GM21367 (cell line): ENCODE data around the gene GAPVD1.
"Not testable (repeated sequence)": the region's sequence is repeated elsewhere in the genome, so short reads cannot be mapped to it uniquely, and the experiment has no call there.

Experiments used
- ATAC-seq: cut with Tn5 transposase; IDR thresholded peaks from one replicate; pipeline ENCODE4 v1.9.1; 2021; ENCODE audit not compliant: unreplicated experiment

The GAPVD1 gene, protein sequence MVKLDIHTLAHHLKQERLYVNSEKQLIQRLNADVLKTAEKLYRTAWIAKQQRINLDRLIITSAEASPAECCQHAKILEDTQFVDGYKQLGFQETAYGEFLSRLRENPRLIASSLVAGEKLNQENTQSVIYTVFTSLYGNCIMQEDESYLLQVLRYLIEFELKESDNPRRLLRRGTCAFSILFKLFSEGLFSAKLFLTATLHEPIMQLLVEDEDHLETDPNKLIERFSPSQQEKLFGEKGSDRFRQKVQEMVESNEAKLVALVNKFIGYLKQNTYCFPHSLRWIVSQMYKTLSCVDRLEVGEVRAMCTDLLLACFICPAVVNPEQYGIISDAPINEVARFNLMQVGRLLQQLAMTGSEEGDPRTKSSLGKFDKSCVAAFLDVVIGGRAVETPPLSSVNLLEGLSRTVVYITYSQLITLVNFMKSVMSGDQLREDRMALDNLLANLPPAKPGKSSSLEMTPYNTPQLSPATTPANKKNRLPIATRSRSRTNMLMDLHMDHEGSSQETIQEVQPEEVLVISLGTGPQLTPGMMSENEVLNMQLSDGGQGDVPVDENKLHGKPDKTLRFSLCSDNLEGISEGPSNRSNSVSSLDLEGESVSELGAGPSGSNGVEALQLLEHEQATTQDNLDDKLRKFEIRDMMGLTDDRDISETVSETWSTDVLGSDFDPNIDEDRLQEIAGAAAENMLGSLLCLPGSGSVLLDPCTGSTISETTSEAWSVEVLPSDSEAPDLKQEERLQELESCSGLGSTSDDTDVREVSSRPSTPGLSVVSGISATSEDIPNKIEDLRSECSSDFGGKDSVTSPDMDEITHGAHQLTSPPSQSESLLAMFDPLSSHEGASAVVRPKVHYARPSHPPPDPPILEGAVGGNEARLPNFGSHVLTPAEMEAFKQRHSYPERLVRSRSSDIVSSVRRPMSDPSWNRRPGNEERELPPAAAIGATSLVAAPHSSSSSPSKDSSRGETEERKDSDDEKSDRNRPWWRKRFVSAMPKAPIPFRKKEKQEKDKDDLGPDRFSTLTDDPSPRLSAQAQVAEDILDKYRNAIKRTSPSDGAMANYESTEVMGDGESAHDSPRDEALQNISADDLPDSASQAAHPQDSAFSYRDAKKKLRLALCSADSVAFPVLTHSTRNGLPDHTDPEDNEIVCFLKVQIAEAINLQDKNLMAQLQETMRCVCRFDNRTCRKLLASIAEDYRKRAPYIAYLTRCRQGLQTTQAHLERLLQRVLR (N-terminal part only)

DNA sequence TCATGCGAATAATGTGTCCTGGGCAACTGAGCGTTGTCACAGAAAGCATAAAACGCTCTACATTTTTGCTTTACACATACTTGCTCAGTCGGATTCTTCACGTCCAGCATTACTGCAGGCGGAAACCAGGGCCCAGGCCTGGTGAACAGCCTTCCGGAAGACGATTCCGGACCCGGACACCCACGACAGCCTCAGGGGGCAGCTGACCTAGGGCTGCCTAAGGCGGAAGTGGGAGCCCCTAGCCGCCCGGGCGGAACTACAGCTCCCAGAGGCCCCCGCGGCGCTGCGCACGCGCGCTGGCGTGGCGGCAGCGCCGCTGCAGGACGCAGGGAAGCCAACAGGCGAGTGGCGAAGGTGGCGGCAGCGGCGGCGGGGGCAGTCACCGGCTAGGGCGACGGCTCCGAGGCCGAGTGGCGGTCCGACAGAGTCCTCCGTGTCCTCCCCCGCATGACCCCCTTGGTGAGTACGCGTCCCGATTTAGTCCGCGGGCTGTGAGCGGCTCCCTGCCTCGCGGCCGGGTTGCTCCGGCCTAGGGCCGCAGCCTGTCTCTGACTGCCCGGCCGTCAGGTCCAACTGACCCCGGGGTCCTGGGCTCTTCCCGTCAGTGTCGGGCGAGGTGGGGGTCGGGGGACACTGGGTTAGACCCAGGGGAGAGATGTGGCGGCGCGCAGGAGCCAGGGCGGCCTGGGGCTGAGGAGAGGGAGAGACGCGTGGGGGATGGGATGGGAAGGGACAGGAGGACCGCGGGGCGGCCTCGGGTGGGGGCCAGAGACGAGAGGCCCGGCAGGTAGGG is at the start of gene GAPVD1:
Gene GAPVD1, plus strand, starts transcription at position 326 of the 793 bp plus-strand sequence. CDS start 37,096 bp downstream, outside the sequence.
- peak; percentile 88 for ATAC-seq

DNA sequence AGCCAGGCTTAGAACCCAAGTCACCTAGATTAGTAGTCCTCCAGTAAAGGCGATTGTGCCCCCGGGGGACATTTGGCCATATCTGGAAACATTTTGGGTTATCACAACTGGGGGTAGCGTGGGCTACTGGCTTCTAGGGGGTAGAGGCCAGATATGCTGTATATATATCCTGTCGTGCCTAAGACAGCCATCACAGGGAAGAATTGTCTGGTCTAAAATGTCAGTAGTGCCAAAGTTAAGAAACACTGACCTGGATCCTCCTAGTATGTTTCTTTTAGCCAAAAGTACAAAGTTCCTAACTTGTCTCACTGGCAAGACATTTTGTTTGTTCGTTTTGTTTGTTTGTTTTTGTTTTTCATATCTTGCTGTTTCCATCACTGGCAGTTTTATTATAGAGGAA is 47.4 kb upstream of the GAPVD1 start:
- no peak for ATAC-seq

DNA sequence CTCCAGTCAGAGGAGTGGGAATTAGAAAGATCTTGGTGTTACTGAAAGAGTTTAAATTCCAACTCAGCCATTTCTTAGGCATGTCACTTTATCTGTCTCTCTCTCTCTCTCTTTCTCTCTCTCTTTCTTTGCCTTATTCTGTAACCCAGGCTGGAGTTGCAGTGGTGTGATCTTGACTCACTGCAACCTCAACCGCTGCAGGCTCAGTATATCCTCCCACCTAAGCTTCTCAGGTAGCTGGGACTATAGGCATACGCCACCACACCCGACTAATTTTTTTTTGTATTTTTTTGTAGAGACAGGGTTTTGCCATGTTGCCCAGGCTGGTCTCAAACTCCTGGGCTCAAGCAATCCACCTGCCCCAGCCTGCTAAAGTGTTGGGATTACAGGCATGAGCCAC is 43.0 kb upstream of the GAPVD1 start:
- no peak for ATAC-seq

DNA sequence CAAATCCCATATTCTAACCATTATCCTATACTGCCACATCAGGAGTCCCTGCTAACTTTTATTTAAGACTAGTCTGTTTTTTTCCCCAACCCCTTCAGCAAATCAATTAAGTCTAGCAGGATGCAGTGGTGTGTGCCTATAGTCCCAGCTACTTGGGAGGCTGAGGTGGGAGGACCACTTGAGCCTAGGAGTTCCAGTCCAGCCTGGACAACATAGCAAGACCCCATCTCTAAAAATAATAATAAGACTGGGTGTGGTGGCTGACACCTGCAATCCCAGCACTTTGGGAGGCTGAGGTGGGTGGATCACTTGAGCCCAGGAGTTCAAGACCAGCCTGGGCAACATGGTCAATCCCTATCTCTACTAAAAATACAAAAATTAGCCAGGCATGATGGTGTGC is 36.8 kb upstream of the GAPVD1 start:
- ATAC-seq: not testable (repeated sequence)

DNA sequence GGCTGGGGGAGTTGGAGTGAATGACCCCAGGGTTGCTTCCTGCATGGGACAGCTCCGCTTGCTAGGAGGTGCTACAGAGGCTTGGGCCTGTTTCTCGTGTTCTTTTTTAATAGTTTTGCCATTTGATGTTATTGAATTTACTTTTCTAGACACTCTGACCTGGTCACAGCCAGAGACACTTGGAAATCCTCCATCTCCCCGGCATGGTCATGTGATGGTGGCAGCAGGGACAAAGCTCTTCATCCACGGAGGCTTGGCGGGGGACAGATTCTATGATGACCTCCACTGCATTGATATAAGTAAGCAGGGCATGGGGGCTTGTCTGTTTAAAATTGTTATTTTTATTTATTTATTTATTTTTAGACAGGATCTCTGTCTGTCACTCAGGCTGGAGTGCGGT is 33.9 kb upstream of the GAPVD1 start:
- no peak for ATAC-seq

DNA sequence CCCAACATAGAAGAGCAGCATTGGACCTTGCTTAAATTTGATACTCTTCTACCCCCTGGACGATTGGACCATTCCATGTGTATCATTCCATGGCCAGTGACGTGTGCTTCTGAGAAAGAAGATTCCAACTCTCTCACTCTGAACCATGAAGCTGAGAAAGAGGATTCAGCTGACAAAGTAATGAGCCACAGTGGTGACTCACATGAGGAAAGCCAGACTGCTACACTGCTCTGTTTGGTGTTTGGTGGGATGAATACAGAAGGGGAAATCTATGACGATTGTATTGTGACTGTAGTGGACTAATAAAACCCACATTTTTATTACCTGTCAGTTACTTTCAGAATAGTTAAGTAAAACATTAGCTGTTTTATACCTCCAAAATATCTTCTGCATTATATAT is 27.9 kb upstream of the GAPVD1 start:
- no peak for ATAC-seq

DNA sequence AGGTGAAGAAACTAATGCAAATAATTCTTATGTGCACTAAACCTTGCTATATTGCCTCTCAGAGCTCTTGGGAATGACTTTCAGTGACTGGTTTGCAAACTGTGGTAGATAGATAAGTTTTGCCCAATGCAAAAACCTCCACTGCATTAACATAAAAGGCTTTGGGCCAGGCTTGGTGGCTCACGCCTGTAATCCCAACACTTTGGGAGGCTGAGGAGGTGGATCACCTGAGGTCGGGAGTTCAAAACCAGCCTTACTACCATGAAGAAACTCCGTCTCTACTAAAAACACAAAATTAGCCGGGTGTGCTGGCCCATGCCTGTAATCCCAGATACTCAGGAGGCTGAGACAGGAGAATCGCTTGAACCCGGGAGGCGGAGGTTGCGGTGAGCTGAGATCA is 27.5 kb upstream of the GAPVD1 start:
- ATAC-seq: not testable (repeated sequence)

DNA sequence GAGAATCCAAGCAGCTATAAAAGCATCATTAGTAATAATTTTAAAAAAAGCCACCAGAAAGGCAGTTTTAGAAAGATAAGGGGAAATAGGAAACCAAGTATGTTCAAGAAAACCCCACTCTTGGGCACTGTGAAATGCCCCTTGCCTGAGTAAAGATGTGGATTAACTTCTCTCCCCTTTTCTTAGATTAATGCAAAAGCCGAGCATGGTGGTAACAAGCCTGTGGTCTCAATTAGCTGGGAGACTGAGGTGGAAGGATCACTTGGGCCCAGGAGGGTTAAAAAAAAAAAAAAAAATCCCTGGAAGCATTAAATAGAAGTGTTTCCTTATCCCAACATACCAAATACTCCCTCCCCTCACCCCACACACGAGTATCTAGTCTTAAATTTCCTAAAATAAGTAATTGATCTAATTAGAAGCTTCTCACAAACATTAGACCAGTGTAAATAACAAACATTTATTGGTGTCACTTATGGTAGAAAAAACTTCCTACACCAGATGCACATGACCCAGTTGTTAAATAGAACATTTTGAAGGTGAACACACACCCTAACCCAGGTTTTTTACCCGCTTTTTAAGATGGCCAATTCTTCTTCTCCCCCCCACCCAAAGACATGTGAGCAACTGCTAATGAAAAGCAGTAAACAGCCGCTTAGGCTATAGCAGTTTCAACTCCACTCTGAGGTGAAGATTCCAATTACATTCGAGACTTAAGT is 25.7 kb upstream of the GAPVD1 start:
- ATAC-seq: no peak

DNA sequence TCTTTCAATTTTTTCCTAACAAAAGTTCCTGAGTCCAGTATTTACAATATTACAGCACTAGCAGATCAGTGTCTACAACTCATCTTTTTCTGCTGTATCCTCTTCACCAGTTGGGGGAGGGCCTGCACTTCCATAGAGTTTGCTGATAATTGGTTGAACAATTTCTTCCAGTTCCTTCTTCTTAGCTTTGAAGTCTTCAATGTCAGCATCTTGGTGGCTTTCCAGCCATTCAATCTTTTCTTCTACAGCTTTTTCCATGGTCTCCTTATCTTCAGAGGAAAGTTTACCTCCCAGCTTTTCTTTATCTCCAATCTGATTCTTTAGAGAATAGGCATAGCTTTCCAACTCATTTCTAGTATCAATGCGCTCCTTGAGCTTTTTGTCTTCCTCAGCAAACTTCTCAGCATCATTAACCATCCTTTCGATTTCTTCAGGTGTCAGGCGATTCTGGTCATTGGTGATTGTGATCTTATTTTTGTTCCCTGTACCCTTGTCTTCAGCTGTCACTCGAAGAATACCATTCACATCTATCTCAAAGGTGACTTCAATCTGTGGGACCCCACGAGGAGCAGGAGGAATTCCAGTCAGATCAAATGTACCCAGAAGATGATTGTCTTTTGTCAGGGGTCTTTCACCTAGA is 25.0 kb upstream of the GAPVD1 start:
- ATAC-seq: not testable (repeated sequence)

DNA sequence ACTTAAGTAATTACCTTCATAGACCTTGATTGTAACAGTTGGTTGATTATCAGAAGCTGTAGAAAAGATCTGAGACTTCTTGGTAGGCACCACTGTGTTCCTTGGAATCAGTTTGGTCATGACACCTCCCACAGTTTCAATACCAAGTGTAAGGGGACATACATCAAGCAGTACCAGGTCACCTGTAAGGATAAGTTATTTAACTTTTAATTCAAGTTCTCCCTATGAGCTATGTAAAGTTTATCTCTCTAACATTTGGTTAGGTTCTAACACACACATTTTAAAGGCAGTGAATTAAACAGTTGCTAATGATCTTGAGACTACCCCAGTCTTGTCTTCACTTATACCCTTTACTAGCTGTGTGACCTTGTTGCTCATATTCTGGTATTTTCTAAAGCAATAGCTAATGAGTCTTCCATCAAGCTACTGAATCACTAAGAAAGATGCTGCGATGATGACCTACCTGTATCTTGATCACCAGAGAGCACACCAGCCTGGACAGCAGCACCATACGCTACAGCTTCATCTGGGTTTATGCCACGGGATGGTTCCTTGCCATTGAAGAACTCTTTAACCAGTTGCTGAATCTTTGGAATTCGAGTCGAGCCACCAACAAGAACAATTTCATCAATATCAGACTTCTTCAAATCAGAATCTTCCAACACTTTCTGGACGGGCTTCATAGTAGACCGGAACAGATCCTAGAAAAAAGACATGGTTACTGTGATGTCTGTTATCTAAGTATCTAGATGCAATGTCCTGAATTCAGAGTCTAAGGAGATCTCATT is 23.3 kb upstream of the GAPVD1 start:
- ATAC-seq: no peak

DNA sequence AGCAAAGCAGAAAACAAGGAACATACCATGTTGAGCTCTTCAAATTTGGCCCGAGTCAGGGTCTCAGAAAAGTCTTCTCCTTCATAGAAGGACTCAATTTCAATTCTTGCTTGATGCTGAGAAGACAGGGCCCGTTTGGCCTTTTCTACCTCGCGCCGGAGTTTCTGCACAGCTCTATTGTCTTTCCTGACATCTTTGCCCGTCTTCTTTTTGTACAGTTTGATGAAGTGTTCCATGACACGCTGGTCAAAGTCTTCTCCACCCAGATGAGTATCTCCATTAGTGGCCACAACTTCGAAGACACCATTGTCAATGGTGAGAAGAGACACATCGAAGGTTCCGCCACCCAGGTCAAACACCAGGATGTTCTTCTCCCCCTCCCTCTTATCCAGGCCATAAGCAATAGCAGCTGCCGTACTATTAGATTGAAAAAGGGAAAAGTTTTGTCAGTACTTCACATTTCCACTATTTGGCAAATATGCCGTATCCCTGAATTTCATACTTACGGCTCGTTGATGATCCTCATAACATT is 22.6 kb upstream of the GAPVD1 start:
- no peak for ATAC-seq

DNA sequence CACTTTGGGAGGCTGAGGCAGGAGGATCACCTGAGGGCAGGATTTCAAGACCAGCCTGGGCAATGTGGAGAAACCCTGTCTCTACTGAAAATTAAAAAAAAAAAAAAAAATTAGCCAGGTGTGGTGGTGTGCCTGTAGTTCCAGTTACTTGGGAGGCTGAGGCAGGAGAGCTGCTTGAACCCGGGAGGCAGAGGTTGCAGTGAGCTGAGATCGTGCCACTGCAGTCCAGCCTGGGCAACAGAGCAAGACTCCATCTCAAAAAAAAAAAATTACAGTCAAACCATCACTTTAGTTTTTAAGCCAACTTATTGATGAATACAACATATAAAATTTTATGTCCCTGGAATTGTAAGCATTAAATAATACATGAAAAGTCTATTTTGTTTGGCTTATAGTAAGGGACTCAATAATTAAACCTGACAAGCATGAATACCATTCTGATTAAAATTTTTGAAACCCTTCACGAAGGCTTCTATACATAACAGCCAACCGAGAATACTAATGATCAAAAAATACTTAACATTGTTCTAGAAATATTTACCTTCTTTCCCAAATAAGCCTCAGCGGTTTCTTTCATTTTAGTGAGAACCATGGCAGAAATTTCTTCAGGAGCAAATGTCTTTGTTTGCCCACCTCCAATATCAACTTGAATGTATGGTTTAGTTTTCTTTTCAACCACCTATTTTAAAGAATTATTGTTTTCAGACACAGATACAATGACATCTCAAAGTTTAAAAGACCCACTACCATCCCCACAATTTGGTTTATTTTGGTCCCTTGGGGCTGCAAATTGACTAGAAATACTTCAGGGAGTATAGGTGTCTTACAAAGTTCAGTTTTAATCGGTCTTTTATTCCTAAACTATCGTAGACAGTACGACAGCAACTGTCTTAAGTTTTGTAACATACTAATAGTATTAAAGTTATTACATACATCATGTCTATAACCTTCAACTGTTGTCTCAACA is 21.7 kb upstream of the GAPVD1 start:
- no peak for ATAC-seq

DNA sequence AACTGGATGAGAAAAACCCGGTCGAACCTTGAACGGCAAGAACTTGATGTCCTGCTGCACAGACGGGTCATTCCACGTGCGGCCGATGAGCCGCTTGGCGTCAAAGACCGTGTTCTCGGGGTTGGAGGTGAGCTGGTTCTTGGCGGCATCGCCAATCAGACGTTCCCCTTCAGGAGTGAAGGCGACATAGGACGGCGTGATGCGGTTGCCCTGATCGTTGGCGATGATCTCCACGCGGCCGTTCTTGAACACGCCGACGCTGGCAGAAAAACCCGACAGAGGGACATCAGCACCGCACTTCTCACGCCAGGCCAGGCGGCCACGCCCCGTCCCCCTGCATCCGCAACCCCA is 21.0 kb upstream of the GAPVD1 start:
- ATAC-seq: no peak

DNA sequence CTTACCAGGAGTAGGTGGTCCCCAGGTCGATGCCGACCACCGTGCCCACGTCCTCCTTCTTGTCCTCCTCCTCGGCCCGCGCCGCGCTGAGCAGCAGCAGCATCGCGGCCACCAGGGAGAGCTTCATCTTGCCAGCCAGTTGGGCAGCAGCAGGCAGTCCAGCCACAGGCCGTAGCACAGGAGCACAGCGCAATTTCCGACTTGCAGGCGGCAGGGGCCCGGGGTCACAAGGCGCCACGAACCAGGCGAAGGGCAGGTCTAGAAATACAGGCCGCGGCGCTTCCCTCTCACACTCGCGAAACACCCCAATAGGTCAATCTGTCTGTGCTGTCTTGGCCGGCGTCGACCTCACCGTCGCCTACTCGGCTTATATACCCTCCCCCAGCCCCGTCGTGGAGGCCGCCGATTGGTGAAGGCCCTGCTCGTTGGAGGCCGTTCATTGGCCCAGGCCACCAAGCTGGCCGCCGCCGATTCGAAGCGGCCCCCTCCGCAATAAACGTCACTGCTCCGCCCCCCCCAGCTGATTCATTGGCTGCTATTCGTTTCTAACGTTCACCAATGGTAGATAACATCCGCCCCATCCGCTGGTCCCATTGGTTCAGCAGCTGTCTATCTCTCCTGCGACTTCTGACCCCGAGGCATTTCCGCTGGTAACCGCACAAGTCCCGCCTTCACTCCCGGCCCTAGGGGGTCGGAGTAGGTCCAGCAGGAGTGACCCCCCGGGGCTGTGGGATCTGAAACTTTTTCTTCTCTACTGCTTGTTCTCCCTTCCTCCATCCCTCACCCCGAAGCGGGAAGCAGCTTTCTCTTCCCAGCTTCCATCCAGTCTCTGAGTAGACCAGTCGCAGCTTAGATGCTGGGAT is 20.4 kb upstream of the GAPVD1 start, which contains the start of gene HSPA5:
Gene HSPA5, minus strand, starts transcription at position 344 of the 863 bp plus-strand sequence. Its CDS starts 217 bp downstream, at position 127.
- peak; percentile 88 for ATAC-seq

DNA sequence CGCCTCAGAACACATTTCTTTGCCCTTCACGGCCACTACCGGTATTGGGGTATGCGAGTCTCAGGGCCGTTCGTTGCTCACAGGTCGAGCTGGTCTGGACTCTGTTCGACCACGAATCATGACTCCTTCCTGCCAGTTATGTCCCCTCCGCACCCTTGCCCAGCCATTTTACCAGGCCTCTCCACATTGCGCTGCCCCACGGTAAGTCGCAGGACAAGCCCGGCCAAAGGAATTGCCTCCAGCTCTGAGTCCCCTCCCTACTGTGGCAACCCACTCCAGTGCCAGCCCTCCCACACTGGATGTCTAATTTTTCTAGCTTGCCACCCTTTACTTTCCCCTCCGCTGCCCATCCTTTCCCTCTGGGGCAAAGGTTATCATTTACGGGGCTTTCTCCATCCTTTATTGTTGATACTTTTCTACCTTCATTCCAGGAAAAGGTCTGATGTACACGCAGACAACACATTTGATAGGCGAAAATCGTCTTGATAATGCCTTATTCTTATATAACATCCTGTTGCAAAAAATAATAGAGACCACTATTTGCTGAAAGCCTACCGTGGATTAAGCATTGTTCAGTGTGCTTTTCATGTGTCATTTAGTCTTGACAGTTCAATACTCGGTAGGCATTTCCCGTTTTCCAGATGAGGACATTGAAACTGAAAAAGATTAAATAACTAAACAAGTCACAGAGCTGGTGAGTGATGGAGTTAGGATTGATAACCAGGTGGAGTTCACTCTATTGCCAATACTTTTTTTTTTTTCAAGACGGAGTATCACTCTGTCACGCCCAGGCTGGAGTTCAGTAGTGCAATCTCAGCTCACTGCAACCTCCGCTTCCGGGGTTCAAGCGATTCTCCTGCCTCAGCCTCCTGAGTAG is 19.5 kb upstream of the GAPVD1 start:
- peak; percentile 3 for ATAC-seq
